T-cell (primary cell): ENCODE measurements around the gene ADAD2. TPM values are rescaled to one million over a fixed set of nuclear protein-coding genes. Genes with fewer than 3 reads are reported as not detected.

Experiments
- ATAC-seq, 4 experiments: fragments of 200-7000 bp in 3 of 4; fragments of 150-1000 bp in 1 of 4; cut with Tn5 transposase; replicated peaks in 1 of 4; 1 replicate in 3 of 4; 2 replicates in 1 of 4; pipeline ENCODE4 v1.10.0; 2021; ENCODE audit warnings: moderate library complexity in 3 of 4, mild to moderate bottlenecking in 2 of 4, moderate number of reproducible peaks in 1 of 4
- CTCF ChIA-PET, 2 donors: fragments of 300-600 bp; sonication (Branson Sonifier 250); formaldehyde crosslinking; loops; one replicate each; lab custom pipeline; 2022; ENCODE audit warnings: antibody characterized with exemption in 2 of 2; lab: Charles Lee
- POLR2A ChIA-PET, 2 donors: fragments of 300-600 bp; sonication (Branson Sonifier 250); formaldehyde crosslinking; loops; one replicate each; lab custom pipeline; 2022; ENCODE audit warnings: antibody characterized with exemption in 2 of 2; lab: Charles Lee
- DNase-seq, 35 experiments: peaks; one replicate each; pipeline versions ENCODE4 v3.0.0 to v3.0.0-alpha.2; 2013 to 2023
- H3K27ac ChIP-seq: one replicate; pipeline ENCODE4 v1.5.1; 2013; ENCODE audit warnings: low read length
- H3K27me3 ChIP-seq, 2 experiments: replicated peaks in 1 of 2; 1 replicate in 1 of 2; 2 replicates in 1 of 2; pipeline versions ENCODE4 v1.6.1 to v1.7.0; 2013; ENCODE audit warnings: low read length in 1 of 2, mixed read lengths in 1 of 2; ENCODE audit not compliant: control insufficient read depth in 2 of 2, insufficient read depth in 2 of 2; ENCODE audit errors: extremely low read depth in 1 of 2
- H3K36me3 ChIP-seq, 2 donors: 1 replicate in 1 of 2; 2 replicates in 1 of 2; pipeline versions ENCODE4 v1.6.1 to v1.7.0; 2013; ENCODE audit warnings: low read length in 1 of 2; ENCODE audit not compliant: control insufficient read depth in 2 of 2, insufficient read depth in 1 of 2; ENCODE audit errors: extremely low read depth in 1 of 2
- H3K4me1 ChIP-seq, 2 experiments: 1 replicate in 1 of 2; 2 replicates in 1 of 2; pipeline versions ENCODE4 v1.6.1 to v1.7.0; 2013; ENCODE audit warnings: low read length in 2 of 2, mixed read lengths in 1 of 2; ENCODE audit not compliant: insufficient read depth in 2 of 2, control insufficient read depth in 1 of 2; ENCODE audit errors: extremely low read depth in 1 of 2
- H3K4me3 ChIP-seq, 2 donors: 1 replicate in 1 of 2; 2 replicates in 1 of 2; pipeline versions ENCODE4 v1.5.1 to v1.7.0; 2013; ENCODE audit warnings: mild to moderate bottlenecking in 2 of 2, low read length in 1 of 2, moderate library complexity in 1 of 2; ENCODE audit not compliant: control insufficient read depth in 1 of 2; ENCODE audit errors: extremely low read depth in 1 of 2
- H3K9me3 ChIP-seq: 2 replicates; pipeline ENCODE4 v1.7.0; 2013
- H3K27ac Mint-ChIP-seq, 2 donors: one replicate each; pipeline ENCODE4 v1.8.0; 2020 to 2021; ENCODE audit warnings: mild to moderate bottlenecking in 2 of 2, mixed read lengths in 2 of 2
- H3K27me3 Mint-ChIP-seq, 2 donors: one replicate each; pipeline ENCODE4 v1.8.0; 2021 to 2022; ENCODE audit warnings: mixed read lengths in 2 of 2
- H3K36me3 Mint-ChIP-seq: one replicate; pipeline ENCODE4 v1.8.0; 2021; ENCODE audit warnings: mixed read lengths
- H3K4me1 Mint-ChIP-seq, 3 donors: one replicate each; pipeline ENCODE4 v1.8.0; 2020 to 2022; ENCODE audit warnings: mixed read lengths in 3 of 3, mild to moderate bottlenecking in 1 of 3
- H3K4me3 Mint-ChIP-seq, 3 donors: one replicate each; pipeline ENCODE4 v1.8.0; 2020 to 2022; ENCODE audit warnings: mild to moderate bottlenecking in 3 of 3, mixed read lengths in 3 of 3, moderate library complexity in 3 of 3
- H3K9me3 Mint-ChIP-seq, 3 donors: one replicate each; pipeline ENCODE4 v1.8.0; 2020 to 2022; ENCODE audit warnings: mixed read lengths in 3 of 3
- WGBS: methylation state at CpG from one replicate; pipeline ENCODE4 v1.1.5; 2013; ENCODE audit warnings: missing lambda C conversion rate; ENCODE audit not compliant: insufficient coverage; 5-methylcytosine and 5-hydroxymethylcytosine counted together
- total RNA-seq, 35 experiments: library from RNA in 6 of 35; stranded (reverse) in 6 of 35; fragments of 120-200 nt in 1 of 35; gene quantifications; one replicate each; pipeline versions ENCODE4 v1.2.1 to v1.2.4 and lab custom pipeline; 2013 to 2026

ADAD2 gene
- total RNA-seq, 5 donors from 2014 or later (not counting 1 experiment from before 2014, with no cell fraction given): 0.25 TPM; not detected in 4

- Histone ChIP-seq H3K36me3 (peaks cover 21 to 57% of the 10 kb centered on the region in 2 donors), H3K27ac (no peak overlapping the region), H3K9me3 (no peaks in the 10 kb centered on the region), H3K4me1 (peaks cover 0 to 4% of the 10 kb centered on the region in 2 experiments), H3K4me3 (no peak overlapping the region), H3K27me3 (no peaks in the 10 kb centered on the region)
- Mint-ChIP-seq H3K4me1 (peaks cover 5 to 7% (median 6%) of the 10 kb centered on the region in 3 donors), H3K27ac (no peak overlapping the region), H3K36me3 (peaks cover 14% of the 10 kb centered on the region), H3K4me3 (no peak overlapping the region), H3K9me3 (no peaks in the 10 kb centered on the region), H3K27me3 (no peaks in the 10 kb centered on the region)
- ATAC-seq (no peak), DNase-seq (no peak)
- WGBS: 95% methylated on average over 24 of the region's 28 CpGs
- CTCF ChIA-PET: no interaction called here
- POLR2A ChIA-PET: no interaction called here
These were observed 11.9 kb upstream of the ADAD2 start for GRCh38 chr16:84178892-84179611.

- Mint-ChIP-seq H3K27me3 (no peaks in the 10 kb centered on the region), H3K27ac (no peak overlapping the region), H3K4me3 (no peak overlapping the region), H3K36me3 (peaks cover 18% of the 10 kb centered on the region), H3K4me1 (peaks cover 11 to 13% (median 12%) of the 10 kb centered on the region in 3 donors), H3K9me3 (no peaks in the 10 kb centered on the region)
- Histone ChIP-seq H3K4me3 (no peak overlapping the region), H3K9me3 (no peaks in the 10 kb centered on the region), H3K27me3 (no peaks in the 10 kb centered on the region), H3K4me1 (peaks cover 0 to 8% of the 10 kb centered on the region in 2 experiments), H3K27ac (no peak overlapping the region), H3K36me3 (peaks cover 21 to 63% of the 10 kb centered on the region in 2 donors)
- POLR2A ChIA-PET: no interaction called here
- WGBS: 94% methylated on average over 19 of the region's 33 CpGs
- DNase-seq (no peak), ATAC-seq (no peak)
- CTCF ChIA-PET: interaction anchor here in 1 of 2 donors (0.6 kb wide), 1 partner anchor 95 kb away, joined by 3 read pairs; no protein-coding TSS in a partner anchor
These were observed 11.2 kb upstream of the ADAD2 start for GRCh38 chr16:84179612-84180320.

DNA sequence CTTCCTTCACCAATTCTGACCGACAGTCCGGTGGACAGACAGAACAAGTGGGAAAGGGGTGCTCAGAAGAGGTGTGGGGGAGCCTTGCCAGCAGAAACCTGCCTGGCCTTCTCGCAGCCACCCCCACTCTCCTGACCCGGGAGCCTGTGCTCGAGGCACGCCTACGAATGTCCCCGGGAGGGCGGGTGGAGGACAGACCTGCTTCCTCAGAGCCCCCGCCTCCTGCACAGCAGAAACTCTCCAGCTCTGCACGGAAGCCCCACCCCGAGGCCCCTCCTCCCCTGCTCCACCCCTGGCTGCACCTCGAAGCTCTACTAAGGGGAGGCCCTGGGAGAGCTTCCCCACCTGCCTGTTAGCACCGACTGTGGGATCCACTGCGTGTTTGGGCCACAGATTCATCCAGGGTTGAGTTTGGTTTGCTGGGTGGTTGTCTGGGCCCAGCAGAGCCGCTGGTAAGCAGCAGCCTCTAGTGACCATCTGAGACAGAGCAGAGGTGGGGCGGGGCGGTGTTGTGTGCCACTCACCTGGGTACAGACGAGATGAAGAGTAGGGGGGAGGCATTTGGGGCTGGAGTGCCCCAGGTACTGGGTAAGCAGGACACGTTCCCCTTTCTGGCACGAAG is 10.3 kb upstream of the ADAD2 start:
- H3K27me3 Mint-ChIP-seq: no peaks in the 10 kb centered on the region
- ChIA-PET CTCF (interaction anchor here in 1 of 2 donors (0.5 kb wide), 1 partner anchor 95 kb away, joined by 6 read pairs; no protein-coding TSS in a partner anchor), POLR2A (no interaction called here)
- Histone ChIP-seq H3K9me3 (no peaks in the 10 kb centered on the region), H3K4me1 (peaks cover 0 to 13% of the 10 kb centered on the region in 2 experiments), H3K4me3 (no peak overlapping the region), H3K27me3 (no peaks in the 10 kb centered on the region), H3K27ac (no peak overlapping the region), H3K36me3 (peaks cover 21 to 65% of the 10 kb centered on the region in 2 donors)
- no peak overlapping the region for H3K27ac Mint-ChIP-seq
- DNase-seq: no peak
- no peak for ATAC-seq
- peaks cover 21% of the 10 kb centered on the region for H3K36me3 Mint-ChIP-seq
- 78% methylated on average over 6 of the region's 21 CpGs for WGBS
- H3K4me1 Mint-ChIP-seq: peaks cover 13 to 17% (median 15%) of the 10 kb centered on the region in 3 donors
- no peaks in the 10 kb centered on the region for H3K9me3 Mint-ChIP-seq
- H3K4me3 Mint-ChIP-seq: no peak overlapping the region

- Mint-ChIP-seq H3K9me3 (no peaks in the 10 kb centered on the region), H3K4me1 (peaks cover 20 to 24% (median 22%) of the 10 kb centered on the region in 3 donors), H3K27me3 (no peaks in the 10 kb centered on the region), H3K27ac (no peak overlapping the region), H3K4me3 (no peak overlapping the region), H3K36me3 (peaks cover 21% of the 10 kb centered on the region)
- Histone ChIP-seq H3K9me3 (no peaks in the 10 kb centered on the region), H3K27ac (no peak overlapping the region), H3K4me1 (peaks cover 3 to 20% of the 10 kb centered on the region in 2 experiments), H3K4me3 (no peak overlapping the region), H3K27me3 (no peaks in the 10 kb centered on the region), H3K36me3 (peaks cover 21 to 65% of the 10 kb centered on the region in 2 donors)
- CTCF ChIA-PET: no interaction called here
- POLR2A ChIA-PET: no interaction called here
- 99% methylated on average over 30 of the region's 41 CpGs for WGBS
- ATAC-seq (no peak), DNase-seq (no peak)
These were observed 9.6 kb upstream of the ADAD2 start for GRCh38 chr16:84181144-84181915.

GRCh38 chr16:84182104-84182503 is 8.9 kb upstream of the ADAD2 start:
- DNase-seq (no peak), ATAC-seq (no peak)
- Mint-ChIP-seq H3K36me3 (peaks cover 21% of the 10 kb centered on the region), H3K4me1 (peaks cover 25 to 29% (median 26%) of the 10 kb centered on the region in 3 donors), H3K27me3 (no peaks in the 10 kb centered on the region), H3K4me3 (no peak overlapping the region), H3K27ac (no peak overlapping the region), H3K9me3 (no peaks in the 10 kb centered on the region)
- H3K4me3 ChIP-seq: no peak overlapping the region
- no peaks in the 10 kb centered on the region for H3K9me3 ChIP-seq
- 96% methylated on average over 18 of the region's 18 CpGs for WGBS
- peaks cover 3 to 24% of the 10 kb centered on the region in 2 experiments for H3K4me1 ChIP-seq
- ChIA-PET POLR2A (no interaction called here), CTCF (no interaction called here)
- no peaks in the 10 kb centered on the region for H3K27me3 ChIP-seq
- peaks cover 21 to 65% of the 10 kb centered on the region in 2 donors for H3K36me3 ChIP-seq
- no peak overlapping the region for H3K27ac ChIP-seq
